Measurements from ENCODE around the gene PA2G4. TPM values are rescaled to one million over a fixed set of nuclear protein-coding genes. Genes with fewer than 3 reads are reported as not detected.
"Not testable (repeated sequence)": the region's sequence is repeated elsewhere in the genome, so short reads cannot be mapped to it uniquely, and the experiment has no call there.

PA2G4 gene
- total RNA-seq: 88.2 TPM

DNA sequence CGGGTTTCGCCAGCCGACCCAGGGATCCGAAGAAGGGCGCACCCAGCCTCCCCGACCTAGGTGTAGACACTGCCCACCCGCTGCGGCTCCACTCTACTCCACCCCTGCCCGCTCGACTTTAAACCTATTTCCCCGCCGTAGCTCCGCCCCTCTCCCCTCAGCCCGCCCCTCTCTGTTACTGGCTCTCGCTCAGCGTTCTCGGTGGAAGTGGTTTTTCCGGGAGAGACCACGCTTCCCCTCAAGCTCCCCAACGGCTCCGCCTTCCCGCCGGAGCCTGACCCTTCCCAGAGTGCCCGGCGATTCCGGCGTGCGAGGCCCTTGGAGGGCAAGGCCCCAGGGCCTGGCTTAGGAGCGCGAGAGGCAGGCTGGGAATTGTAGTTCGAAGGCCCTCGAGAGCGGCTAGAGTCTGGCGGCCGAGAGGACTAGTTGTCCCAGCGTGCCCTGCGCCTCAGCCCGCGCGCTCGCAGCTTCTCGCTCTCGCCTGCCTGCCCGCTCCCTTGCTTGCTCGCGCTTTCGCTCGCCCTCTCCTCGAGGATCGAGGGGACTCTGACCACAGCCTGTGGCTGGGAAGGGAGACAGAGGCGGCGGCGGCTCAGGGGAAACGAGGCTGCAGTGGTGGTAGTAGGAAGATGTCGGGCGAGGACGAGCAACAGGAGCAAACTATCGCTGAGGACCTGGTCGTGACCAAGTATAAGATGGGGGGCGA is at the start of gene PA2G4:
Gene PA2G4 (plus strand): TSS at position 451 of the 706 bp plus-strand sequence. CDS start 179 bp downstream, at position 630.
- DNase-seq: peak; percentile 97

DNA sequence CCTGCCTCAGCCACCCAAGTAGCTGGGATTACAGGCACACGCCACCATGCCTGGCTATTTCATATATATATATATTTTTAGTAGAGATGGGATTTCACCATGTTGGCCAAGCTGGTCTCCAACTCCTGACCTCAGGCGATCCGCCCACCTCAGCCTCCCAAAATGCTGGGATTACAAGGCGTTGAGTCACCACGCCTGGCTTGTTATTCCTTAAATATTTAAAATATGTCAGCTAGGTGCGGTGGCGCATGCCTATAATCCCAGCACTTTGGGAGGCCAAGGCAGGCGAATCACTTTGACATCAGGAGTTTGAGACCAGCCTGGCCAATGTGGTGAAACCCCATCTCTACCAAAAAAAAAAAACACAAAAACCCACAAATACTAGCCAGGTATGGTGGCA is 44.4 kb upstream of the PA2G4 start:
- not testable (repeated sequence) for DNase-seq

DNA sequence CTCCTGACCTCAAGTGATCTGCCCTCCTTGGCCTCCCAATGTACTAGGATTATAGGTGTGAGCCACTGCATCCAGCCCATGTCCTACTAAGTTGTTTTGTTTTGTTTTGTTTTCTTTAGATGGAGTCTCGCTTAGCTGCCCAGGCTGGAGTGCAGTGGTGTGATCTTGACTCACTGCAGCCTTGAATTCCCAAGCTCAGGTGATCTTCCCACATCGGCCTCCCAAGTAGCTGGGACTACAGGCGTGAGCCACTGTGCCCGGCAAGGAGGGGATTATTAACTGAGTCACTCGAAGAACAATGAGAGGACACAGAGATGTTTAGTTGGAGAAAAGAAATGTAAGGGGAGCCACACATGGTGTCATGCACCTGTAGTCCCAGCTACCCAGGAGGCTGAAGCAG is 42.4 kb upstream of the PA2G4 start:
- no peak for DNase-seq

DNA sequence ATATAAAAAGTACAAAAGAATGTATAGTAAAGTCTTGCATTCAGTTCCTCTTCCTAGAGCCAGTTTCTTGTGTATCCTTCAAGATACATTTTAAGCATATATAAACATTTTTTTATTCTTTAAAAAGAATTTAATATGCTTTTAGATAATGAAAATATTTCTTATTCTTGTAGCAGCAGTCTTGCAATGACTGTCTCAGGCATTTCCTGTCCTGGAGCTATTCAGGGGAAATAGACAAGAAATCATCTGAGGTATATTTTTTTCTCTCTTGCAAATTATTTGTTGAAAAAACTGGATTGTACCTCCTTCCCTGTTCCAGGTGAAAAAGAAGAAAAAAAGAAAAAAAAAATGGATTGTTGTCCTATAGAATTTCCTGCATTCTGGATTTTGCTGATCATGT is 41.4 kb upstream of the PA2G4 start:
- DNase-seq: no peak

DNA sequence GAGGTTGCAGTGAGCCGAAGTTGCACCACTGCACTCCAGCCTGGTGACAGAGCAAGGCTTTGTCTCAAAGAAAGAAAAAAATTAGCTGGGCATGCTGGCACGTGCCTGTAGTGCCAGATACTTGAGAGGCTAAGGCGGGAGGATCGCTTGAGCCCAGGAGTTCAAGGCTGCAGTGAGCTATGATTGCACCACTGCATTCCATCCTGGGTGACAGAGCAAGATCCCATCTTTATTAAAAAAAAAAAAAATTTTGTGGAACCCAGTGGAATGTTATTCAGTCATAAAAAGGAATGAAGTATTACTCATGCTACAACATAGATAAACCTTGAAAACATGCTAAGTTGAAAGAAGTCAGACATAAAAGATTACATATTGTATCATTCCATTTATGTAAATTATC is 32.7 kb upstream of the PA2G4 start:
- DNase-seq: no peak

DNA sequence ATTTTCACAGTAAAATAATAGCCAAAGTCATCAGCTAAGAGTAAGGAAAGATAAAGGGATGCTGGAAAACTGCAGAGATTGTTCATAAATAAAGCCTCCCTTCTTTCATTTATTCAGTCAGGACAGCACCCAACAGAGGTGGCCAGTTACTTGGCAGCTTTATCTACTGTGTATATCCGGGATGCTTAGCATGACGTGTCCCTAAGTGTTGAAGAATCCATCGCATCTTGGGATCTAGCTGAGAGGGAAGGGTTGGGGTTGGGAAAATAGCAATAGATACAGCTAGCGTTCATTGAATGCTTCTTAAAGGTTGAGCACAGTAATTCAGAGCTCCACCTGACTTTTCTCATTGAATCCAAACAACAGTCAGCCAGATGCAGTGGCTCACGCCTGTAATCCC is 30.0 kb upstream of the PA2G4 start:
- no peak for DNase-seq

DNA sequence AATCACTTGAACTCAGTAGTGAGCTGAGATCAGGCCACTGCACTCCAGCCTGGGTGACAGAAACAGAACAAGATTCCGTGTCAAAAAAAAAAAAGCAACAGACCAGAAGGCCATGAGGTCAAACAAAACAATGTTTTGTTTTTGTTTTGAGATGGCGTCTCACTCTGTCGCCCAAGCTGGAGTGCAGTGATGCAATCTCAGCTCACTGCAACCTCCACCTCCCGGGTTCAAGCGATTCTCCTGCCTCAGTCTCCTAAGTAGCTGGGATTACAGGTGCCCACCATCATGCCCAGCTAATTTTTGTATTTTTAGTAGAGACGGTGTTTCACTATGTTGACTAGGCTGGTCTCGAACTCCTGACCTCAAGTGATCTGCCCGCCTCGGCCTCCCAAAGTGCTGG is 26.4 kb upstream of the PA2G4 start:
- not testable (repeated sequence) for DNase-seq

DNA sequence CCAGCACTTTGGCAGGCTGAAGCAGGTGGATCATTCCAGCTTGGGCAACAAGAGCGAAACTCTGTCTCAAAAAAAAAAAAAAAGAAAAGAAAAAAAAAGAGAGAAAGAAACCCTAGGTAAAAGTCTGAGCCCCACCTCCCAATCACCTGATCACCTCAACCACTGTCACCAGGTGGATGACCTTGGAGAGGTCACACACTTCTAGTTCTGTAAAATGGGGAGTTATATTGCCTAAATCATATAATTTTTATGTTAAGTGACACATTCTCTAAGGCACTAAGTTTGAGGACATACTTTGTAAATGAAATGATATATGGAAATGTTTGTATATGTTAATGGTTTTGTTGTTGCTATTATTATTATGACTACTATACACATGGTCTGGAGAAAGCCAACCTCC is 25.9 kb upstream of the PA2G4 start:
- DNase-seq: no peak

DNA sequence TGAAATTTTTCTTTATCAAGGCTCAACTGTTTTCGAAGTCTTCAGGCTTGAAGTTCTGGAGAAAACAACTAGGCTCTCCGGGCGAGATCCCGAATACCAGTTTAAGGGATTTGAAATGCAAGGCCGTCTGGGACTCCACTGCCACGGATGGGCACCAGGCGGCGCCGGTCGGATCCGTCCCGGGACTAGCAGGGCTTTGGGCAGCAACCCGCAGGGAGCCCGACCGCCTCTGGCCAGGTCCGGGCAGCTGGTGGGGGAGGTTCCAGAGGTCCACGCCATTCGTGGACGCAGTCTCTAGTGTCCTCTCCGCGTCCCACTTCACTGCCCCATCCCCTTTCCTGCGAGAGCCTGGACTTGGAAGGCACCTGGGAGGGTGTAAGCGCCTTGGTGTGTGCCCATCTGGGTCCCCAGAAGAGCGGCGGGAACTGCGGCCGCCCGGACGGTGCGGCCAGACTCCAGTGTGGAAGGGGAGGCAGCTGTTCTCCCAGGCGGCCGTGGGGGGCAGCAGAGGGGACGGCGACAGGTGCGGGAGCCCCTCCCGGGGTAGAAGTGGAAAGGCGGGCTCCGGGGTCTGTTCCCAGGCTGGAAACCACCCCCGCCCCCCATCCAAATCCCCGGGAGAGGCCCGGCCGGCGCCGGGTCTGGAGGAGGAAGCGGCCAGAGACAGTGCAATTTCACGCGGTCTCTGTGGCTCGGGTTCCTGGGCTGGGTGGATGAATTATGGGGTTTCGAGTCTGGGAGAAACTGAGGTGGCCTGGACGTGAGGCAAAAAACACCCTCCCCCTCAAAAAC is 25.2 kb upstream of the PA2G4 start:
- DNase-seq: no peak

DNA sequence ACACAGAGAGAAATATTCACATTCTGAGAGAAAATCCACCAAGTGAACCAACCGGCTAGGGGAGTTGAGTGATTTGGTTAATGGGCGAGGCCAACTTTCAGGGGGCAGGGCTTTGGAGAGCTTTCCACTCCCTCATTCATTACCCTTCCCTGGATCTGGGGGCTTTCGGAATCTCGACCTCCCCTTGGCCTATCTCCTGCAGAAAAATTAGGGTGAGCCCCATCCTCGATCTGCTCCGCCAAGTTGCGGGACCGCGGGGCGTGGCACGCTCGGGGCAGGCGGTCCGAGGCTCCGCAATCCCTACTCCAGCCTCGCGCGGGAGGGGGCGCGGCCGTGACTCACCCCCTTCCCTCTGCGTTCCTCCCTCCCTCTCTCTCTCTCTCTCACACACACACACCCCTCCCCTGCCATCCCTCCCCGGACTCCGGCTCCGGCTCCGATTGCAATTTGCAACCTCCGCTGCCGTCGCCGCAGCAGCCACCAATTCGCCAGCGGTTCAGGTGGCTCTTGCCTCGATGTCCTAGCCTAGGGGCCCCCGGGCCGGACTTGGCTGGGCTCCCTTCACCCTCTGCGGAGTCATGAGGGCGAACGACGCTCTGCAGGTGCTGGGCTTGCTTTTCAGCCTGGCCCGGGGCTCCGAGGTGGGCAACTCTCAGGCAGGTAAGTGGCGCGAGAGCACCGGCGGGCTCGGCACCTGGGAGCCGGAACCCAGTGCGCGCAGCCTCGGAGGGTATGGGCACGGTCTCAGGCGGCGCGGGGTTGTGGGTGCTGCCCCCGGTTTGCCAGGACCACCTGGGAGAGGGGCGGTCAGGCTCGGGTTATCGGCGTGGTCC is 24.4 kb upstream of the PA2G4 start, which contains the start of gene ERBB3:
Gene ERBB3 (plus strand): TSS at position 443 of the 833 bp plus-strand sequence. CDS start 136 bp downstream, at position 579.
- DNase-seq: peak; percentile 70

DNA sequence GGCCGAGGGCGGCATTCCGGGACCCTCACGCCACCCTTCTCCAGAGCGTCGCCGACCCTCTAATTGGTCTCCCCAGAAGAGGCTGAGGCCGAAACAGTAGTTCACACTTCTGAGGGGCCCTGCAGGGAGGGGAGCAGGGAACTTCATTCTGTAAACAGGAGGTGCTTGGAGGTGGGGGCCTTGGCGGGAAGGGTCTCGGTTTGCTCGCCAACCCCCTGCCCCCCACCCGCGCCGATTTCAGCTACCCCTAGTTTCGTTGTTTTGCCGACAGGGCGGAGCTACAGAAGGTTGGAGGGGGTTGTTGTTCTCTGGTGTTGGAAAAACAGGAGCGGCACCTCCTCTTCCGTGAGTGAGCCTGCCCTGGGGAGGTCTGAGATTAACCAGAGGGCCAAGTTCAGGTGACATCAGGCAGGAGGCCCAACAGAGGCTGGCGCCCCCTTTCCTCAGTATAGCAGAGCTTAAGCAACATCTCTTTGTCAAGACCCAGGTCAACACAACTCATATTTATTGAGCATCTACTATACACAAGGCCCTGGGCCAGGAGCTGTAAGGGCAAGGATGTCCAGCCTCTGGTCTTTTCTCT is 23.7 kb upstream of the PA2G4 start:
- DNase-seq: no peak

DNA sequence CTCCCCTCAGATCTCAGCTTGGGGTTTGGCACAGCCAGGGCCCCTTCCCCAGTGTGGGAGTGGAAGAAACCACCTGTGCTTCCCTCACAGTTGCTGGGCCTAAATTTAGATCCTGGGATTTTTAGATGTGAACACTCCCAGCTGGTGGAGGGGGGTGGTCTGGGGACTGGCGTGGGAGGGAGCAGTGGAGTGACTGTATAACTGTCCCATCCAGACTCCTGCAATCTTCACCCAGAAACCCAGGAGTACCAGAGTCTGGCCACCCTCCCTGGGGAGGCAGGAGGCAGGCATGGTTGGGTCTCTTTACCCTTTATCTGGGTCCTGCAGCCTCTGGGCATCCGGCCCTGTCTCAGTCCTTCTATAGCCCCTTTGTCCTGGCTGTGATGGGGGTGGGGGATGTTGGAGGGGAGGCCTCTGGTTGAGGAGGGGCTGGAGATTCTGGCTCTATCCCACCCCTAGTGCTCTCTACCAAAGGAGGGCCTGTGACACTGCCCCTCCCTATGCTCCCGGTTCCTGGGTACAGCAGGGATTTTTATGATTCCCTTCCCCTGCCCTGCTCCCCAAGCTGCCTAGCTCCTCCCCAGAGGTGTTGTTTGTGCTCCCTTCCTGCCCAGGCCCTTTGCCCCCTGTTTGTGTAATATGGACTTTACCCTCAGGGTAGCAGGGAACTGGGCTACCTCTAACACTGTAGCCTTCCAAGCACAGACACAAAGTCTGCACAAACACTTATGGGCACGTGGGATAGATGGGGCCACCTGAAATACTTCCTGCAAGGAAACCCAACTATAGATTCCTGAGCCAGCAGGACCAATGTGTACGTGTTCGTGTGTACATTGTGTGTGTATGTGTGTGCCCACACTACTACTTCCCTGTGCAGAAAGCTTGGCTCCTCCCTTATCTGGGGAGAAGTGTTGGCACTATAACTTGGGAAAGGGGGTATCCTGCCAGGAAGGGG is 22.7 kb upstream of the PA2G4 start:
- DNase-seq: no peak

DNA sequence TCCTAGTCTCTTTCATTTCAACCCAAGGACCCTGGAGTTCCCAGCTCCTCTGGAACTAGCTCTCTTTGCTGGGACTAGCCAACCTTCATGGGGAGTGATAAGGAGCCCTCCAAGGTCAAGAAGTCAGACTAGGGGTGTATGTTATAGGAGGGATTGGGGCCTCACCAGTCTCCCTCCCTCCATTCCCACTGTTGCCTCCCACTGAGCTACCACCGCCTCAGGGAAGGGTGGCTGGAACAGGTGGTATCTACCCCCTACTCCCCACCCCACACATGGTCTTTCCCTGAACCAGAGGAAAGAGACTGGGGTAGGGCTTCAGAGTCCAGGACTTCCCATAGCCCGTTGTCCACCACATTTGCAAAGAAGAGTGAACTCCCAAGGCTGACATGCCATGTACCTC is 22.0 kb upstream of the PA2G4 start:
- no peak for DNase-seq

DNA sequence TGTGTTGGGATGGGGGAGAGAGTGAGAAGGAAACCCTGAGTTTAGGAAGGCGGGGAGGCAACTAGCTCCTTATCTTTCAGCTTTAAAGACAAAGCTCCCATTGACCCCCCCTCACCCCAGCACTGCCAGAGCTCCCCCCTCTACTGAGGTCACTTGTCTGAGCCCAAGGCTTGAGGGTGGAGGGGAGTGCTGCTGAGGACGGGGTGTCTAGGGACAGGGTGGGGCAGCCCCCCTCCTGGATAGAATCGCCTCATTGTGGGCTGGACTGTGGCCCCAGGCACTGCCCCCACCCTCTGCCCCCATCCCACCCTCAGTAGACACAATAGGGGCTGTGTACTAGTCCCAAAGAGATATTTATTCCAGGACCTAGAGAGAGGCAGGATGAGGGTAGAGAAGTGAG is 21.4 kb upstream of the PA2G4 start:
- no peak for DNase-seq

DNA sequence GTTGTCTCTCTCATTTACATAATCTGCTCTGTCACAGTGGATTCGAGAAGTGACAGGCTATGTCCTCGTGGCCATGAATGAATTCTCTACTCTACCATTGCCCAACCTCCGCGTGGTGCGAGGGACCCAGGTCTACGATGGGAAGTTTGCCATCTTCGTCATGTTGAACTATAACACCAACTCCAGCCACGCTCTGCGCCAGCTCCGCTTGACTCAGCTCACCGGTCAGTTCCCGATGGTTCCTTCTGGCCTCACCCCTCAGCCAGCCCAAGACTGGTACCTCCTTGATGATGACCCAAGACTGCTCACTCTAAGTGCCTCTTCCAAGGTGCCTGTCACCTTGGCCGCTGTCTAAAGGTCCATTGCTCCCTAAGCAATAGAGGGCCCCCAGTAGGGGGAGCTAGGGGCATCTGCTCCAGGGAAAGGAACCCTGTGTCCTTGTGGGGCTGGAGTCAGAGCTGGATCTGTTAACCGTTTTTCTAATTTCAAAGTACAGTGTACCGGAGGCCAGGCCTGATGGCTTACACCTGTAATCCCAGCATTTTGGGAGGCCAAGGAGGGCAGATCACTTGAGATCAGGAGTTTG is 19.3 kb upstream of the PA2G4 start:
- DNase-seq: no peak

DNA sequence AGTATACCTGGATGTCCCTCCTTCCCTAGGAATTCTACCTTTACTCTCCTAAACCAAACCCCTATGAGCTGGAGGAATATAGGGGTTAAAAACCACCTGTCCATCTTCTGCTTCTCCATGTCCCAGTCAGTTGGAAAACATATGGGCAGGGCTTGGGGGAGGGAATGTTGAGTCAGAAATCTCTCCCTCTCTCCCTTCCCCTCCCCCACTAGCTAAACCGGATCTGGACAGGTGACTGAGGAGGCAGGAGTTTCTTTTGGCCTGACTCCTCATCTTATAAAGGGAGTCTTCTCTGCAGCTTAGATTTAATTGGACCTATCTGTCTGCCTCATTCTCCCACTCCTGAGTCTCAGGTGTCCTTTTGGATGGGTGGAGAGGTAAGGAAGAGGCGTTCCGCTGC is 18.3 kb upstream of the PA2G4 start:
- DNase-seq: no peak

DNA sequence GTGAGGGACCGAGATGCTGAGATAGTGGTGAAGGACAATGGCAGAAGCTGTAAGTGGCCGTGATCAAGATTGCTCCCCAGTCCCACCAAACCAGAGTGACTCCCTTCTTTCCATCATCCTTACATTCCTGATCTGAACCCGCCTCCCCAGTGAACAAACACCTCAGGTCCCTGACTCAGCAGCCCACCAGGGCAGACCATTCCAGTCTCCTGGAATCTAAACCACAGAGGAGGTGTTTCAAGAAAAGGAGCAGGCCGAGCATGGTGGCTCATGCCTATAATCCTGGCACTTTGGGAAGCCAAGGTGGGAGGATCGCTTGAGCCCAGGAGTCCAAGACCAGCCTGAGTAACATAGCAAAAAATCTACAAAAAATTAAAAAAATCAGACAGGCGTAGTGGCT is 17.8 kb upstream of the PA2G4 start:
- DNase-seq: no peak

DNA sequence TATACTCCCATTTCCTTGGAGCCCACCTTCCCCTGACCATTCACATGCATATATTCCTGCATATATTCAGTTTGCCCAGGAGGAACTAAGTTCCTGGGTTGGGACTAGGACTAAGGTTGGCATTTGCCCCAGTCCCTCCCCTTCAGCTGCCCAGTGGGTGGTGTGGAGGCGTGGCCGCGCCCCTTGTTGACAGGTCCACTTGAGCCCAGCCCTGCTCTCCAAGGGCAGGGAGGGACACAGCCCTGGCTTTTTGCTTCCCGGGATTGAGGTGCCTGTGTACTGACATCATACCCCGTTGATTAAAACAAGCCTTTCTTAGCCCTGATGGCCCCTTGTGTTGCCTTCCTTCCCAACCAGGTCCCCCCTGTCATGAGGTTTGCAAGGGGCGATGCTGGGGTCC is 17.1 kb upstream of the PA2G4 start:
- no peak for DNase-seq

DNA sequence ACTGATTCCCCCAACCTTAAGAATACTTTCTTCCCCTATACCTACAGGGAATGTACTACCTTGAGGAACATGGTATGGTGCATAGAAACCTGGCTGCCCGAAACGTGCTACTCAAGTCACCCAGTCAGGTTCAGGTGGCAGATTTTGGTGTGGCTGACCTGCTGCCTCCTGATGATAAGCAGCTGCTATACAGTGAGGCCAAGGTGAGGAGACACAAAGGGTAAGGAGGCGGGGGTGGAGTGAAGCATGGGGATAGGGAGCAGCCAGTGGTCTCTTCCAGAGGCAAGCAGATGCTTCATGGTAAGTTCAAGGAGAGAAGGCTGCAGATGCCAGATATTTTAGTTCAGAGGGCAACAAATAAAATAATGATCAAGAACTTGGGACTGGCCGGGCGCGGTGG is 6.6 kb upstream of the PA2G4 start:
- DNase-seq: no peak

DNA sequence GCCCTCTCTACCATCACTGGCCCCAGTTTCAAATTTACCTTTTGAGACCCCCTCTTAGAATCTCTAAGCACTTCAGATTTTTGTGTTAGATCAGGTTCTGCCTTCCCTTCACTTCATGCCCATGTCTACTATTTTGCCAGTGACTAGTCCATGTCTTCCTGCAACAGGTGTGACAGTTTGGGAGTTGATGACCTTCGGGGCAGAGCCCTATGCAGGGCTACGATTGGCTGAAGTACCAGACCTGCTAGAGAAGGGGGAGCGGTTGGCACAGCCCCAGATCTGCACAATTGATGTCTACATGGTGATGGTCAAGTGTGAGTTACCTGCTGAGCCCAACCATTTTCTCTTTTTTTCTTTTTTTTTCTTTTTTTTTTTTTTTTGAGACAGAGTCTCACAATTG is 5.8 kb upstream of the PA2G4 start:
- no peak for DNase-seq

DNA sequence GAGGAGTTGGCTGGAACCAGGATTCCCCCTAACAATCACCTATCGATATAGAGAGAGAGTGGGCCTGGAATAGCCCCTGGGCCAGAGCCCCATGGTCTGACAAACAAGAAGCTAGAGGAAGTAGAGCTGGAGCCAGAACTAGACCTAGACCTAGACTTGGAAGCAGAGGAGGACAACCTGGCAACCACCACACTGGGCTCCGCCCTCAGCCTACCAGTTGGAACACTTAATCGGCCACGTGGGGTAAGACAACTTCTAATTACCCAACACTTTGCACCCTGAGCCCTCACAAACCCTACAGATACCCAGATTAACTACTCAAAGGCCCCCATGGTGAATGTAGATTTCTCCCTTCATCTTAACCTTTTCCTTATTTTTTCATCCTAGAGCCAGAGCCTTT is 4.6 kb upstream of the PA2G4 start:
- DNase-seq: no peak
